Measurements from ENCODE around the gene RPL39L.
A peak's percentile ranks its signal among the peaks of the same experiment; 100 is the strongest.

The RPL39L gene

GRCh38 chr3:187076297-187076696 lies 63.0 kb downstream of the RPL39L start:
- H3K4me1 ChIP-seq (ENCODE audit: control insufficient read depth, insufficient read depth, low read length): no peaks in the 10 kb centered on the region
- ChIA-PET POLR2A (no interaction called here), CTCF (no interaction called here)
- no peak overlapping the region for H3K4me3 ChIP-seq (ENCODE audit: low read depth, low read length)
- H3K9me3 ChIP-seq (ENCODE audit: control insufficient read depth, insufficient read depth, low read depth, low read length): no peaks in the 10 kb centered on the region
- no peak overlapping the region for H3K27ac ChIP-seq (ENCODE audit: extremely low read depth, low read depth, low read length)
- no peak for TF ChIP-seq ZNF530 (tag by site-specific recombination; IDR thresholded peaks at IDR 0.05; ENCODE audit: low read depth)
- no peaks in the 10 kb centered on the region for H3K36me3 ChIP-seq (ENCODE audit: control insufficient read depth in 2 of 2, insufficient read depth in 1 of 2, low read length in 2 of 2)

GRCh38 chr3:187074846-187075245 lies 64.5 kb downstream of the RPL39L start:
- Histone ChIP-seq H3K9me3 (ENCODE audit: control insufficient read depth, insufficient read depth, low read depth, low read length) (no peaks in the 10 kb centered on the region), H3K36me3 (ENCODE audit: control insufficient read depth in 2 of 2, insufficient read depth in 1 of 2, low read length in 2 of 2) (no peaks in the 10 kb centered on the region), H3K4me3 (ENCODE audit: low read depth, low read length) (no peak overlapping the region), H3K27ac (ENCODE audit: extremely low read depth, low read depth, low read length) (no peak overlapping the region), H3K4me1 (ENCODE audit: control insufficient read depth, insufficient read depth, low read length) (no peaks in the 10 kb centered on the region)
- ChIA-PET POLR2A (no interaction called here), CTCF (interaction anchor here (1.5 kb wide), 1 partner anchor 9 kb away, joined by 3 read pairs; no protein-coding TSS in a partner anchor)
- TF ChIP-seq MZF1 (tag by site-specific recombination; IDR thresholded peaks at IDR 0.05; ENCODE audit: borderline replicate concordance) (no peak), ZNF585B (tag by site-specific recombination; IDR thresholded peaks at IDR 0.05) (no peak), ZXDB (tag by site-specific recombination; IDR thresholded peaks at IDR 0.05) (no peak), REPIN1 (tag by site-specific recombination; IDR thresholded peaks at IDR 0.05; ENCODE audit: low read depth) (no peak), ZNF658 (tag by site-specific recombination; IDR thresholded peaks at IDR 0.05) (no peak), ZNF214 (tag by site-specific recombination; IDR thresholded peaks at IDR 0.05; ENCODE audit: borderline replicate concordance) (no peak), ZNF558 (tag by site-specific recombination; IDR thresholded peaks at IDR 0.05) (no peak), ZNF473 (tag by site-specific recombination; IDR thresholded peaks at IDR 0.05) (no peak), ZNF768 (tag by site-specific recombination; IDR thresholded peaks at IDR 0.05) (no peak), ZNF692 (tag by site-specific recombination; IDR thresholded peaks at IDR 0.05) (no peak), SCRT1 (tag by site-specific recombination; IDR thresholded peaks at IDR 0.05; ENCODE audit: borderline replicate concordance) (no peak), ZNF423 (tag by site-specific recombination; IDR thresholded peaks at IDR 0.05) (no peak), ZNF501 (tag by site-specific recombination; IDR thresholded peaks at IDR 0.05) (no peak)
- TF ChIP-seq, protein P1, sequence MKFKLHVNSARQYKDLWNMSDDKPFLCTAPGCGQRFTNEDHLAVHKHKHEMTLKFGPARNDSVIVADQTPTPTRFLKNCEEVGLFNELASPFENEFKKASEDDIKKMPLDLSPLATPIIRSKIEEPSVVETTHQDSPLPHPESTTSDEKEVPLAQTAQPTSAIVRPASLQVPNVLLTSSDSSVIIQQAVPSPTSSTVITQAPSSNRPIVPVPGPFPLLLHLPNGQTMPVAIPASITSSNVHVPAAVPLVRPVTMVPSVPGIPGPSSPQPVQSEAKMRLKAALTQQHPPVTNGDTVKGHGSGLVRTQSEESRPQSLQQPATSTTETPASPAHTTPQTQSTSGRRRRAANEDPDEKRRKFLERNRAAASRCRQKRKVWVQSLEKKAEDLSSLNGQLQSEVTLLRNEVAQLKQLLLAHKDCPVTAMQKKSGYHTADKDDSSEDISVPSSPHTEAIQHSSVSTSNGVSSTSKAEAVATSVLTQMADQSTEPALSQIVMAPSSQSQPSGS (tag by site-specific recombination; IDR thresholded peaks at IDR 0.05; ENCODE audit: low read depth): no peak

- TF ChIP-seq GLI2 (tag by site-specific recombination; IDR thresholded peaks at IDR 0.05; ENCODE audit: borderline replicate concordance, low read depth) (no peak), SCRT2 (tag by site-specific recombination; IDR thresholded peaks at IDR 0.05) (peak; percentile 63), SCRT1 (tag by site-specific recombination; IDR thresholded peaks at IDR 0.05; ENCODE audit: borderline replicate concordance) (peak; percentile 46; the same call in 1 of the 2 replicates)
- CTCF ChIA-PET: no interaction called here
- POLR2A ChIA-PET: no interaction called here
These were observed 65.7 kb downstream of the RPL39L start for GRCh38 chr3:187073581-187074098.

More at GRCh38 chr3:187073581-187074098, 65.7 kb downstream of the RPL39L start:
- Histone ChIP-seq H3K9me3 (ENCODE audit: control insufficient read depth, insufficient read depth, low read depth, low read length) (no peaks in the 10 kb centered on the region), H3K4me3 (ENCODE audit: low read depth, low read length) (no peak overlapping the region), H3K27ac (ENCODE audit: extremely low read depth, low read depth, low read length) (no peak overlapping the region), H3K36me3 (ENCODE audit: control insufficient read depth in 2 of 2, insufficient read depth in 1 of 2, low read length in 2 of 2) (no peaks in the 10 kb centered on the region), H3K4me1 (ENCODE audit: control insufficient read depth, insufficient read depth, low read length) (no peaks in the 10 kb centered on the region)
